8988T (cell line): ENCODE data around the gene SCN9A.
"Not testable (repeated sequence)": the region's sequence is repeated elsewhere in the genome, so short reads cannot be mapped to it uniquely, and the experiment has no call there.

Experiments
- DNase-seq: peaks from one replicate; pipeline ENCODE4 v3.0.0; 2011

The SCN9A gene

GRCh38 chr2:166332106-166332505 lies 43.6 kb downstream of the SCN9A start:
- DNase-seq = no peak

GRCh38 chr2:166331468-166331867 lies 44.3 kb downstream of the SCN9A start:
- no peak for DNase-seq

DNA sequence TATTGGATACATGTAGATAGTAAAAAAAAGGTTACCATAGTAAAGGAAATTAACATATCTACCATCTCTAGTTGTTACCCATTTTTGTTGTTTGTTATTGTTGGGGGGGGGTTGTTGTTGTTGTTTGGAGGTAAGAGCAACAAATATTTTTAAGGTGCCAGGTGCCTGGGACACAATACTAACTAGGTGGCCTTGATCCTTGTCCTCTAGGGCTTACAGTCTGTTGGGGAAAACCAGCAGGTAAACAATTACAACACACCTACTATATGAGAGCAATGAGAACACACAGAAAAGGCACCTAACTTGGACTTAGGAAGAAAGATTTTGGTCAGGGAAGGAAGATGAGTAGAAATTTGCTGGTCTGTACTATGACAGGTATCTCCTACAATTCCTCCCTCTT lies 46.3 kb downstream of the SCN9A start:
- DNase-seq = no peak

DNA sequence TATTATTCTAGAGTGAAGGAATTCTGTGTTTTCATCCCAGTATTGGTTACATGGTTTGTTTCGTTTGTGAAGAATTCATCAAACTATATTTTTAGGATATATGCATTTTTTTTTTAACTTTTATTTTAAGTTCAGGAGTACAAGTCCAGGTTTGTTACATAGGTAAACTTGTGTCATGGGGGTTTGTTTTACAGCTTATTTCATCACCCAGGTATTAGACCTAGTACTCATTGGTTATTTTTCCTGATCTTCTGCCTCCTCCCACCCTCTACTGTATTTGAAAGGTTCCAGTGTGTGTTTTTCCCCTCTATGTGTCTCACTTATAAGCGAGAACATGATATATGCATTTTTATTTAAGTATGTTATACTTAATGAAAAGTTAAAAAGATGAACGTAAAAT lies 47.6 kb downstream of the SCN9A start:
- DNase-seq = no peak

DNA sequence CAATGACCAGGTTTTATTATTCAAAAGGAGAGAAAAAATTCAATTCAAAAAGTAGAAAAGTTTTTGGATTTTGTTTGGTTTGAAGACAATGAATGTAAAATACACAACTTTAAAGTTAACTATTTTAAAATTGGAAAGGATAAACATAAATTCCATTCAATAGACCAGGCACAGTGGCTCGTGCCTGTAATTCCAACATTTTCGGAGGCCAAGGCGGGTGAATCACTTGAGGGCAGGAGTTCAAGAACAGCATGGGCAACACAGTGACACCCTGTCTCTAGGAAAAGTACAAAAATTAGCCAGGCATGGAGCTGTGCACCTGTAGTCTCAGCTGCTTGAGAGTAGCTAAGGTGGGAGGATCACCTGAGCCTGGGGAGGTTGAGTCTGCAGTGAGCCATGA lies 54.7 kb downstream of the SCN9A start:
- no peak for DNase-seq

GRCh38 chr2:166314022-166314759 lies 61.6 kb downstream of the SCN9A start:
- no peak for DNase-seq

DNA sequence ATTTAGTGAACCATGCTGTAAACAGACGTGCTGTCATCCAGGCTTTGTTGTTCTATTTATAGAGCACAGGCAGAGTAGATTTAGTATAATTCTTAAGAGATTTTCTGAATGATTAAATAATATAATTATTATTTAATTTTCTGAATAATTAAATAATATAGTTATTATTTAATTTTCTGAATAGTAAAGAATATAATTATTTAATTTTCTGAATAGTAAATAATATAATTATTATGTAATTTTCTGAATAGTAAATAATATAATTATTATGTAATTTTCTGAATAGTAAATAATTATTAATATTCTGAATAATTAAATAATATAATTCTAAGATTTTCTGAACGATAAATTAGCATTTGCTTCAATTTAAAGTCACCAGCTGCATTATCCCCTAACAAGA lies 62.9 kb downstream of the SCN9A start:
- not testable (repeated sequence) for DNase-seq

DNA sequence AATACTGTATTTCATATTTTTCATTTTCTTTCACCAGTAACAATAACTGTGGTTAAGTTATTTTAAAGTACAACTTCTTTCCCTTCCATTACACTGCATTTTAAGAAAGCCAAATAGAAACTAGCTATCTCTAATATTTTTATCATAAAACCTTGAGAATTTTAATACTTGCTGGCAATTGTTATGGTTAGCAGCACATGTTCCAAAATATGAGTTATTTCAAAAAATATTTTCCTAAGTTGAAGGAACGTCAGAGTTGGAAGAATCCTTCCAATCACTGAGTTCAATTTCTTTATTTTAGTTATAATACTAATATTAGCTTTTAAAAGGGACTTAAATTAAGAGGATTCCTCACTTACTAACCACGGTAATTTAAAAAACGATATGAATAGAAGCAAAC lies 68.4 kb downstream of the SCN9A start:
- no peak for DNase-seq

DNA sequence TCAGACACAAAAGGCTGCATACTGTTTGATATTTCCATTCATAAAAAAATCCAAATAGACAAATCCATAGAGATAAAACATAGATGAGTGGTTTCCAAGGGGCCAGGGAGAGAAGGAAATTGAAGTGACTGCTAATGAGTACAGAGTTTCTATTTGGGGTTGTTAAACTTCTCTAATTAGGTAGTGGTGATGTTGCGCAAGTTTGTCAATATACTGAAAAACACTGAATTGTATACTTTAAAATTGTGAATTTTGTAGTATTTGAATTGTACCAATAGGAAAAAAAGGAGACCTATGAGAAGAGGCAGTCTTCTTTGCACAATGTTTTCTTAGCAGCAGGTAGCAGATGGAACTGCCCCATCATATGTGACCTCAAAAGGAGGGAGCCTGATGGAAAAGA lies 71.1 kb downstream of the SCN9A start:
- DNase-seq = no peak

- no peak for DNase-seq
Measured at GRCh38 chr2:166302036-166302435, 73.7 kb downstream of the SCN9A start.

DNA sequence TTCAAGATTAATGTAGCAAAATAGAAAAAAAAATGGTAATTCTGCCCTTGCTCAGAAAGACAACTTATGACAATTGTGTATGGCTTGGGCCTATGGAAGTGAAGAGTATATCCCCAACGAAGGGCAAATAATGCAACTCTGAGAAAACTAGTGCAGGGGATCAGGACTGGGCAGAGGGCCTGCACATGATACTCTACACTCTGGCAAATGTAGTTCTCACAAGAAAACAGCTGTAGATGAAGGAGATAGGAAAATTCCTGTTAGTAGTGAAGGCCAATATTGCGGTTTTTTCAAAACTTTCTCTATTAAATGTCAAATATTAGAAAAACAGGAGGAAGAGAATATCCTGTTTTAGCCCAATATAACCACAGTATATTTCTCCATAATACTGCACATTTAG lies 77.8 kb downstream of the SCN9A start:
- DNase-seq = no peak

- no peak for DNase-seq
Measured at GRCh38 chr2:166293984-166294383, 81.8 kb downstream of the SCN9A start.

DNA sequence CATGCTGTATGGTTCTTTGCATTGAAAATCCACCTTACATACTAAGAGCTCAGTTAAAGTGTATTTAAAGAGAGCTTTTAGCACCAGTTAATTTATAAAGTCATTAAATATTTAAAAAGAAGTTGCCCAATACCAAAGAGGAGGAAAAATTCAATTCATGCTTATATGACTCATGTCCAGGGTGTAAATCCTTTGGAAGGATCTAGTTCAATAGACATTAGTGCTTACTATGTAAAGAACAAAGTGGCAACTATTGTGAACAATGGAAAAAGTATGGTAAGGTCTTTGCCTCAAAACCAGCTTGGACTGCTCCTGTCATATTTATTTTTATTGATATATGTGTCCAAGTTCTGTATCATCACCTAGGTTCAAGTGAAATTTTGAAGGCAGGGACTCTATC lies 90.5 kb downstream of the SCN9A start:
- DNase-seq = no peak

DNA sequence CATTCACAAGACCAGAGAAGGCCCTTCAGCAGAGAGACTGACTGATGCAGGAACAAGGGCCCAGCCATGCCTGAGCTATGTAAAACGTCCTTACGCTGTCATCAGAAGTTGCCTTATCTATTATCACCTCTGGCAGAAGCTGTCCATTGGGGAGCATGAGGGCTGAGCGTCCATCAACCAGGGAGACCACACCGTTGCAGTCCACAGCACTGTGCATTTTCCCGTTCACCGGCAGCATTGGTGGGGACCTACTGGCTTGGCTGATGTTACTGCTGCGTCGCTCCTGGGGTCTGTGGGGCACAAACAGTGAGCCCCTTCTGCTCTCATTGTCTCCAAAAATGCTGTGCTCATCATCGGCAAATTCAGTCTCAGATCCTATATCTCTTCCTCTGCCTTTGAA lies 91.4 kb downstream of the SCN9A start:
- no peak for DNase-seq

- DNase-seq = no peak
Measured at GRCh38 chr2:166282154-166282553, 93.6 kb downstream of the SCN9A start.

DNA sequence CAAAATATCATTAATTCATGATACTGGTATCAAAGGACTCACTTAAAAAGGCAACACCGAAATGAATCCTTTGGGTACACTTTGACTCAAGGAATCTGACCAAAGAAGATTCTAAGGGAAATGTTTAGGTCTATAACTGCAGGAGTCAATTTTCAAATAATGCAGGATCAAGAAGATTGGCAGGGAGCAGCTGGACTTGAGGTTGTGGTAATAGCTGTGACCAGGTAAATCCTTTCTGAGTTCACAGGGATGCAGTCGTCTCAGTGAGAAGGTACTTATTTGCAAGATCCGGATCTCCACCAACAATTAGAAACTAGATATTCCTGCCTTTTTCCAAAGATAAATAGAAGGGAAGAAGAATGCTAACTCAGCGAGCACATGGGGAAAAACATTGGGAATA lies 96.9 kb downstream of the SCN9A start:
- DNase-seq = no peak

DNA sequence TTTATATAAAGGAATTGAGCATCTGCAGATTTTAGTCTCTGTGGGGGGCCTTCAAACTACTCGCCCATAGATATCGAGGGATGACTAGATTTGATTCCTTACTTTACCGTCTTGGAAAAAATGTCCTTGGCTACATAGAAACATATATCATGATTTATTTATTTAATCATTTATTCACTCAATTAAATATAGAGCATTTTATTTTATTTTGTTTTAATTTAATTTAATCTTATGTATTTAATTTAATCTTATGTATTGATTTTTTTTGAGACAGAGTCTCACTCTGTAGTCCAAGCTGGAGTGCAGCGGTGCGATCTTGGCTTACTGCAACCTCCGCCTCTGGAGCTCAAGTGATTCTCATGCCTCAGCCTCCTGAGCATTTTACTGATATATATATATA lies 105.4 kb downstream of the SCN9A start:
- no peak for DNase-seq

- DNase-seq = no peak
Measured at GRCh38 chr2:166269322-166269721, 106.4 kb downstream of the SCN9A start.

DNA sequence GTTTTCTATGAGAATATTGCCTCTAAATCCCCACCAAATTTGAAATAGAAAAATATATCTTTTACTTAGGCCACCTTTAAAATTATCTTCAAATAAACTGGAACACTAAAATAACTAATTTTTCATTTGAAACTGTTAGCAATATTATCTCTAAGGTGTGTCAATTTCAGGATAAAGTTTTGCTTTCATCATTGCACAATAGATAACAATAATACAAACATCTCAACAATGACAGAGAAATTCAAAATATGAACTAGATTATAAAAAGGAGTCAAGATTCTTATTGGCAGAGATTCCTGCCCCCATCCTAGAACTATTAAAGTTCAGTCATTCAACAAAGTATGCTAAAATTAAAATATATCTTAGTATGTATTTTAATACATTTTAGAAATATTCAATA lies 117.9 kb downstream of the SCN9A start:
- DNase-seq = no peak

- DNase-seq = no peak
Measured at GRCh38 chr2:166256896-166257295, 118.8 kb downstream of the SCN9A start.

GRCh38 chr2:166249318-166249717 lies 126.4 kb downstream of the SCN9A start:
- no peak for DNase-seq

DNA sequence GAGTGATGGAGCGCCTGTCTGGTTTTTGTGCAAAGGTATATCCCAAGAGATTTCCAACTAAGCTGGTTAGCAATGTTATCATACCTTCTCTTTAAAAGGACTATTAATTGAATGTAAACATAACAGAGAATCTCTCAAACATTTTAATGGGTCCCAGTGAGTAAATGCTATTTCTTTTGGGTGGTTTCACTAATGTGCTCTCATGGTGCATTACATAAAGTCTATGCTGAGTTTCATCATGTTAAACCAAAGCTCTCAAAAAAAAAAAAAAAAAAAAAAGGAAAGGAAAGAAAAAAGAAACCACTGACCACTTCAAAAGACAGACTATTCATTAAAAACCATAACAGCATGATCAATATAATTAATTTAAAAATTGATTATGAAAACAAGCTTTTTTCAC lies 128.8 kb downstream of the SCN9A start:
- no peak for DNase-seq

GRCh38 chr2:166242309-166242708 lies 133.4 kb downstream of the SCN9A start:
- DNase-seq = no peak

- DNase-seq = no peak
Measured at GRCh38 chr2:166240387-166241313, 135.1 kb downstream of the SCN9A start.
